GM18511 (cell line): ENCODE measurements around the gene LINC01488.

Experiments used
- ATAC-seq: cut with Tn5 transposase; IDR thresholded peaks from one replicate; pipeline ENCODE4 v1.9.1; 2021; ENCODE audit warnings: mild to moderate bottlenecking, moderate library complexity; ENCODE audit not compliant: unreplicated experiment

The LINC01488 gene

GRCh38 chr11:69475141-69475865 lies 6.2 kb upstream of the LINC01488 start:
- ATAC-seq, result no peak

- no peak for ATAC-seq
Observed at GRCh38 chr11:69475866-69476471, 5.5 kb upstream of the LINC01488 start.

GRCh38 chr11:69476509-69476961 lies 4.9 kb upstream of the LINC01488 start:
- no peak for ATAC-seq

- no peak for ATAC-seq
Observed at GRCh38 chr11:69477086-69477485, 4.4 kb upstream of the LINC01488 start.

- ATAC-seq, result no peak
Observed at GRCh38 chr11:69479591-69480271, 1.7 kb upstream of the LINC01488 start.

GRCh38 chr11:69480547-69481392 lies 693 bp upstream of the LINC01488 start:
- ATAC-seq, result no peak

- ATAC-seq, result no peak
Observed at GRCh38 chr11:69482322-69482721, 859 bp downstream of the LINC01488 start.

- ATAC-seq, result no peak
Observed at GRCh38 chr11:69483170-69483569, 1.7 kb downstream of the LINC01488 start.

- no peak for ATAC-seq
Observed at GRCh38 chr11:69483691-69484426, 2.4 kb downstream of the LINC01488 start.

- no peak for ATAC-seq
Observed at GRCh38 chr11:69484427-69485259, 3.2 kb downstream of the LINC01488 start.

- ATAC-seq, result no peak
Observed at GRCh38 chr11:69485337-69486041, 4.0 kb downstream of the LINC01488 start.

- no peak for ATAC-seq
Observed at GRCh38 chr11:69486056-69486772, 4.8 kb downstream of the LINC01488 start.

- no peak for ATAC-seq
Observed at GRCh38 chr11:69486773-69487291, 5.4 kb downstream of the LINC01488 start.

GRCh38 chr11:69487391-69487790 lies 5.9 kb downstream of the LINC01488 start:
- no peak for ATAC-seq

GRCh38 chr11:69487849-69488542 lies 6.5 kb downstream of the LINC01488 start:
- no peak for ATAC-seq

- no peak for ATAC-seq
Observed at GRCh38 chr11:69488543-69488940, 7.1 kb downstream of the LINC01488 start.

GRCh38 chr11:69489031-69489745 lies 7.7 kb downstream of the LINC01488 start:
- no peak for ATAC-seq
